Measurements from ENCODE around the gene SMAD3. TPM values are rescaled to one million over a fixed set of nuclear protein-coding genes. Genes with fewer than 3 reads are reported as not detected.

SMAD3 gene
- total RNA-seq, 1 donor from 2014 or later, result 17.3 TPM

- intact Hi-C loops (cut with DNase I), result no loop called here
- no peak for ATAC-seq (ENCODE audit: poor library complexity)
- no peak for DNase-seq
Observed at GRCh38 chr15:67089217-67090193, 24.1 kb downstream of the SMAD3 start.

DNA sequence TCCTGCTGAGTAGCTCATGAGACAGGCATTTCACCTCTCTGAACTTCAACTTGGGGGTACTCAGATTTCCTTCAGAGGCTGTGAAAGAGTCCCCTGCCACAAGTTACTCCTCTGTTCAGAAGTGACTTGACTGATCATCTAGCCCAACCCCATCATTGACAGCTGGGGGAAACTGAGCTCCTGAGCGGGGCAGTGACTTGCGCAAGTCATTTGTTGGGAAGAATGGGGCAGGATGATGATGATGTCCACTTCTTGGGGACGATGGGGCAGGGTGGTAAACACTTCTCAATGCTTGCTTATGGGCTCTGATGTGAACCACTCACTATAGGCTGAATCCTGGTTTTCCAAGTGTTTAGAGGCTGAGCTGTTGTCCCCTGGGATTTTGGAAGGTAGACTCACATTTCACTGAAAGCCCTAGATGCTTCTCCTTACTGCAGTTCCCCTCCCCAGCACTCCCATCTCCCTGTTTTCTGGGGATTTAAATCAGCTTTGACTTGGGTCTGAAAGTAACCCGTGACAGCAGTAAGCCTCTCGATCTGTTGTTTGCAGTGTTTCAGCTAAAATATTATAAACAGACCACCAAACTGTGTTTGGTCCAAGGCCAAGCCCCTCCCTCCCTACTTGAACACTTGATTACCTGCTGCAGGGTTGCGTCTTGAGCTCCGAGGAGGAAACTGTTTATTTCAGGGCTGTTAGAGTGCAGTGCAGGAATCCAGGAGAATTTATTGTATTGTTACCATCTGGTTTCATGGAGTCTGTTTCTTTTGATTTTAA is 25.1 kb downstream of the SMAD3 start:
- DNase-seq (no peak), ATAC-seq (ENCODE audit: poor library complexity) (no peak)
- intact Hi-C loops (cut with DNase I), result no loop called here

DNA sequence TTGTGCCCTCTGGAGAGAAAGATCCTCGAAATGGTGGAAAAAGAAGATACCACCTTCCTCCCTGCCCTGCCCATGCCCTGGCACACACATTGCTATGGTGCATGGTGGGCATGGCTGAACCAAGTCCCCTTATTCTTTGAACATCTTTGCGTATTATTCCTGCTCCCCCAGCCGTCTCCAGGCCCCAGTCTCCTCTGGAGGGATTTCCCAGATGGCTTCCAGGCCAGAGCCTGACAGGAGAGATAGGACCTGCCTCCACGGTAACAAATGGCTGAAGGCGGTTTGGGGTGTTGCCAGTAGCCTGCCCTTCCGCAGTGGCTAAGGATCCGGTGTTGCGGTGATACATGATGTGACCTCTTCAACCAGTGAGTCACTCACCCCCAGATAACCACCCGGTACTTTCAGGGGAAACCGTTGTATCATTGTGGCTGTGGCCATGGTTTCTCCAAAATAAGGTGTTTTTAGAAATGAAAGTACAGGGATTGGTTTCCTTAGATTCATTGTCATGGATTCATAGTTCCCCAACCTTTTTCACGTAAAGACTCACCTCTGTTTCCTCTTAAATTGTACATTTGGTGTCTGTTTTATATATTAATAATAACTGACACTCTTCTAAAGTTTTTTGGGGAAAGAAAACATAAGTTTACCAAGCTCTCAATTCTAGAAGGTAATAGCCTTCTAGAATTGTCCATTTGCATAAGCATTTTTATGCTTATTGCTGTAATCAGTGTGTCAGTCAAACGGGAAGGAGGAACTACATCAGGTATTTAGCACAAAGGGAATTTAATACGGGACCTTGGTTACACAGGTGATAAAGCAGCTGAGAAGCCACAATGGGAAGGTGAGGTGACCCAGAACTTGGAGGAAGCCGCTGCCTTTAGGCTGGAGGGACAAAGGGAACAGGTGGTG is 25.9 kb downstream of the SMAD3 start:
- peak; percentile 87 for ATAC-seq (ENCODE audit: poor library complexity)
- peak; percentile 82 for DNase-seq
- intact Hi-C loops (cut with DNase I), result no loop called here

DNA sequence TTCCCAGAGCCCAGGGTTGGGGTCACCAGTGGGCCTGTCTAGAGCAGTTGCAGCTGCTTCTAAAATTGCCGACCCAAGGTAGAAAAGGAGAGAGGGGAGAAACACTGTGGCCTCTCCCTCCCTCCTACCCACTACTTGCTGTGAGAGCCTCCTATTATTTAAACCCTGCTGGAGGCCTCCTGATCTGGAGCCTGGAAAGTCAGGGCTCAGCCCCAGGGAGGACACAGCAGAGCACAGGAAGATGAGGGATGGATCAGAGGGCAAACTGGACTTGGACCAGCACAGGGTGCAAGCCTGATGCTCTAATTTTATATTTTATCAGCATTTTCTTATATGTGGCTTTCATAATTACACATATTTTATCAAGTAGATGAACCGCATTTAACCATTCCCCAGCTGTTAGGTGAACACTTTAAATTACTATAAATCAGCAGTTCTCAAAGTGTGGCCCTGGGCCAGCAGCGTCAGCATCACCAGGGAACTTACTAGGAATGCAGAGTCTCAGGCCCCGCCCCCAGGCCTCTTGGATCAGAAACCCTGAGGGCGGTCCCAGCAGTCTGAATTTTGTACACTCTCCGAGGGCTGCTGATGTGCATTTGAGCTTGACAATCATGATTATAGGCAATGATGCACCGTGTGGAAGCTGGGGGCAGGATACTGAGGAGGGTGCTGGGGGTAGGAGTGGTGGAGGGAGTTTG is 26.7 kb downstream of the SMAD3 start:
- intact Hi-C loops (cut with DNase I), result no loop called here
- ATAC-seq (ENCODE audit: poor library complexity) (no peak), DNase-seq (peak; percentile 52)

DNA sequence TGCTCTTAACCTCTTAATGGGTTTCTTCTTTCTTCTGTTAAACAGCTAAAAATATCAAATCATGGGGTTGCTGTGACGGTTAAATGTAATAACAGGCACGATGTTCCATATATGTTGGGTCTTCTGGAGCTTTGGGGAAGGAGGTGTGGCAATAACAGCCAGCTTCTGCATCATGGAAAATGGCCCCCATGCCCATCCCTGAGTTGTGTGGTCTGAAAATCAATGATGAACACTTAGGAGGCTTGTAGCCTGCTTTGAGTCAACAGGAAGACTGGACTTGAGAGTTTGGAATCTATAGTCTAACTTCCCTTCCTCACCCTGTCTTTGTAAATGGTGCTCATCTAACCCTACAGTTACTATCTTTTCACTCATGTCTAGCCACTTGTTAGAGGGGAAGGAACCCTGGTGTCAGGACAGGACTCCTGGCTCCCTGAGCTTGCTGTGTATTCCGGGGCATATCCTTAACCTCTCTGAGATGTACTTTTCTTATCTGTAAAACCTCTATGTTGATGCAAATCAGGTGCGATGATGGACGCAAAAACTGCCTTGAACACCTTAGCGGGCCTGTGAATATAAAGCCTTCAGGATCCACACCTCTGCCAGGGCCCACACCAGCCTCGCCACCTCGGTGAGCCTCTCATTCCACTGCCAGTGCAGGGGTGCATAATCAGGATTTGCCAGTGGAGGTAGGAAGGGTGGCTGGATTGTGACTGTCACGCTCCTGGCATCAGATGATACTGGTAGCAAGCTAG is 27.5 kb downstream of the SMAD3 start:
- intact Hi-C loops (cut with DNase I), result no loop called here
- no peak for DNase-seq
- ATAC-seq (ENCODE audit: poor library complexity), result no peak

DNA sequence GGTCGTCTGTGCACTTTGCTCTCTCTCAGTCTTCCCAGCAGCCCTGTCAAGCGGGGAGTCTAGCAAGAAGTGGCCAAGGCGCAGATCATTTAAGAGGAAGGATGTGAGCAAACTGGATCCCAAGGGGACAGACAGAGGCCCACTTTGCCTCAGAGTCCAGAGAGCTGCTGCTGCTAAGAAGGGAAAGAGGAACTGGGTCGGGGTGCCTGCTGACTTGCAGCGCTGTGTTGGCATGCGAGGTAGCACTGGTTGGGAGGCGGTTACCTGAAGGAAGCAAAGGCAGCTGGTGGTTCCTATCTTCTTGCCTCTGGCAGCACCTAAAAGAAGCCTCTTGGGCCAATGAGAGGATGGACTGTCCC is 28.1 kb downstream of the SMAD3 start:
- intact Hi-C loops (cut with DNase I), result no loop called here
- ATAC-seq (ENCODE audit: poor library complexity) (no peak), DNase-seq (no peak)

- DNase-seq (no peak), ATAC-seq (ENCODE audit: poor library complexity) (no peak)
- intact Hi-C loops (cut with DNase I), result no loop called here
Observed at GRCh38 chr15:67094001-67094826, 28.8 kb downstream of the SMAD3 start.

DNA sequence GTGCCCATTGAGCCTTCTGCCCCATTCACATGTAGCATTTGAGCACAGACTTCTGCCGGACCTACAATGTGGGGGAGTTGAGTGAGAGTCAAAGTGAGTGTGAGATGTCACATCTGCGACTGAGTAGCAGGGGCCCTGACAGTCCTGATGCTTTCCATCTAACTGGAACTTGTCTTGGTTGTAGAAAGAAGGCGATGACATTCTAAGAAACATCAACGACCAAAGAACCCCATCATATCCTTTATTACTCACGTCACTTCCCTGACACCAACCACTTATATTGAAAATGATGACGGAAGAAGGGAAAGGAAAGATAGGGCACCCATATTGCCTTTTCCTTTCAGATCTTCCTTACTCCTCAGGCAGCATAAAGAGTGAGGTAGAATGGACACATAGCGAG is 30.5 kb downstream of the SMAD3 start:
- ATAC-seq (ENCODE audit: poor library complexity), result no peak
- intact Hi-C loops (cut with DNase I), result no loop called here

GRCh38 chr15:67096546-67097294 is 31.3 kb downstream of the SMAD3 start:
- ATAC-seq (ENCODE audit: poor library complexity) (no peak), DNase-seq (no peak)
- intact Hi-C loops (cut with DNase I), result no loop called here

More for the DNA sequence above, 30.5 kb downstream of the SMAD3 start:
- DNase-seq, result no peak

DNA sequence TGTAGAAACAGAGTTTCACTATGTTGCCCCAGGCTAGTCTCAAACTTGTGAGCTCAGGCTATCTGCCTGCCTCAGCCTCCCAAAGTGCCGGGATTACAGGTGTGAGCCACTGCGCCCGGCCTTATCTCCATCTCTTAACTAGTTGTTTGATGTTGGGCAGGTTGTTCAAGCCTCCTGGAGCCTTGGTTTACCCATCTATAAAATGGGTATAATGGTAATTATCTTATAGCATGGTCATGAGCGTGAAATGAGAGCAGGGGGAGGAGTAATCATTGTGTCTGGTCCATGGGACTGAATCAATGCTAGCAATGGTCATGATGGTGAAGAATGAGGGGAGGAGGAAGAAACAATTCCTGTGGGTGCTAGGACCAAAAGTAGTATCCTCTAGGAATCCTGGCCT is 32.0 kb downstream of the SMAD3 start:
- no peak for DNase-seq
- no peak for ATAC-seq (ENCODE audit: poor library complexity)
- intact Hi-C loops (cut with DNase I), result no loop called here

DNA sequence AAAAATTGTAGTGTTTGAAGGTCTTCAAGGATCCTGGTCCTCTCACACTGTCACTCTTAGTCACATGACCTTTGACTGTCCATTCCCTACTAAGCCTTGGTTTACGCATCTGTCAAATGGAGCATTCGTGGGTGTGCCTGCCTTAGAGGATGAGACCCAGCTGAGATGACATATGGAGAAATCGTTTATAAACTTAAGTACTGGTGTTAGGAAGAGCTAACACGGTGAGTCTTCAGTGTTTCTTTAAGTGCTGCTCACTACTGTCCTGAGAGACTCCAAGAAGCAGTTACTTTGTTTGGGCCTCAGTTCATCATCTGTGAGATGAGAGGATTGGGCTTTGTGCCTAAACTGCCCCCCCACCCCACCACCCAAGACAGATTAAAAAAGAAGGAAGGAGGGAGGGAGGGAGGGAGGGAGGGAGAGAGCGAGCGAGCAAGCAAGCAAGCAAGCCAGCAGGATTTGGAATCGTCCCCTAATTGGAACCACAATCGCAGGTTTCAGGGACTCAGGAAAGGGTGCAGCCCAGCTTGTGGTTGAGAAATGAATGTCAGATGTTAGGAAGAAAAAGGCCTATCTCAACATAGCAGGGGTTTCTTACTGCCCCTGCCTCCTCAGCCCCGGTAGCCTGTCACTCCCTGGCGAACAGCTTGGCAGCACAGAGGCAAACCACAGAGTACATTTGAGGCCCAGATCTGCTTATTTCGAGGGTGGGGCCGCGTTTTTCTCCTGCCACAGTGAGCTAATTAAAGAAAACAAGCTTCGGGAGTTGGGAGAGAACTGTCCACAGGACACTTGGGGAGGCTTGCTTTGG is 32.7 kb downstream of the SMAD3 start:
- DNase-seq, result peak; percentile 68
- intact Hi-C loops (cut with DNase I), result no loop called here
- ATAC-seq (ENCODE audit: poor library complexity), result peak; percentile 59

- intact Hi-C loops (cut with DNase I), result no loop called here
- DNase-seq (no peak), ATAC-seq (ENCODE audit: poor library complexity) (peak; percentile 6)
Observed at GRCh38 chr15:67098768-67099282, 33.4 kb downstream of the SMAD3 start.

- intact Hi-C loops (cut with DNase I), result no loop called here
- DNase-seq (no peak), ATAC-seq (ENCODE audit: poor library complexity) (no peak)
Observed at GRCh38 chr15:67100124-67100791, 34.9 kb downstream of the SMAD3 start.

DNA sequence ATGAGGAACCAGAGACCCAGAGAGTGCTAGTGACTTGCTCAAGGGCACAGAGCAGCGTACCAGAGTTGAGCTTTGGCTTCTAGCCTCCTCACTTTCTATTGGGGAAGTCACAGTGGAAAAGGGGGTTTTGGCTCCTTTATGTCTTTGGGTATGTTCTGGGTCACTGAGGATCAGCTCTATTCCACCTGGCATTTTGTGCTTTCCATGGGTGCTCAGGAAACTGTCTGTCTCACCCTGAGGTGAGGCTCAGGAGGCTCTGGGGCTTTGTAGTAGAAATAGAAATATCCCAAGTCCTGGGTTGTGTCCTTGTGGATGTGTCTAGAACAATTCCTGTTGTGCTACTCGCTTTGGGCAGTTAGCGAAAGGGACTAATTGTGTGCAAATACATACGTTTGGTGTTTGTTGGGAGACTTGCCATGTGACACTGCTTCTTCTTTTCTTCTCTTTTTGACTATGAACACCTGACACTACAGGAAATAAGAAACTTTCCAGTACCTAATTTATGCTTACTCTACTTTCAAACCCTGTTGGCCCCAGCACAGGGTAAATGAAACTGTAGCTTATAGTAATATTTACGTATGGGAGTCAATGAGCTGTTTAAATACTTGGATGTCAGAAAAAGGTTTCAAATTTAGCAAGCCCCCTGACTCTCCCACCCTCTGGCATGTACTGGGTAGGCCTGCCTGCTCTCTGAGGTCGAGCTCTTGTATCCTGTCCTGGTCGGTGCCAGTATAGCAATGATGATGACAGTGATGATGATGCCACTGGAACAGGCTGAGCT is 35.6 kb downstream of the SMAD3 start:
- DNase-seq, result no peak
- ATAC-seq (ENCODE audit: poor library complexity), result no peak
- intact Hi-C loops (cut with DNase I), result no loop called here
